Stimulated activated CD8-positive, alpha-beta memory T cell treated with anti-CD3 and anti-CD28 coated beads, Interleukin-7, amount 100 ng/mL, for 48 hours (primary cell): Measurements from ENCODE around the gene ATP10B.

ENCODE experiments used
- DNase-seq, 2 donors: peaks; one replicate each; pipeline ENCODE4 v3.0.0-alpha.2; 2020; ENCODE audit warnings: low read depth in 1 of 2; ENCODE audit errors: extremely low read depth in 1 of 2

Gene ATP10B

DNA sequence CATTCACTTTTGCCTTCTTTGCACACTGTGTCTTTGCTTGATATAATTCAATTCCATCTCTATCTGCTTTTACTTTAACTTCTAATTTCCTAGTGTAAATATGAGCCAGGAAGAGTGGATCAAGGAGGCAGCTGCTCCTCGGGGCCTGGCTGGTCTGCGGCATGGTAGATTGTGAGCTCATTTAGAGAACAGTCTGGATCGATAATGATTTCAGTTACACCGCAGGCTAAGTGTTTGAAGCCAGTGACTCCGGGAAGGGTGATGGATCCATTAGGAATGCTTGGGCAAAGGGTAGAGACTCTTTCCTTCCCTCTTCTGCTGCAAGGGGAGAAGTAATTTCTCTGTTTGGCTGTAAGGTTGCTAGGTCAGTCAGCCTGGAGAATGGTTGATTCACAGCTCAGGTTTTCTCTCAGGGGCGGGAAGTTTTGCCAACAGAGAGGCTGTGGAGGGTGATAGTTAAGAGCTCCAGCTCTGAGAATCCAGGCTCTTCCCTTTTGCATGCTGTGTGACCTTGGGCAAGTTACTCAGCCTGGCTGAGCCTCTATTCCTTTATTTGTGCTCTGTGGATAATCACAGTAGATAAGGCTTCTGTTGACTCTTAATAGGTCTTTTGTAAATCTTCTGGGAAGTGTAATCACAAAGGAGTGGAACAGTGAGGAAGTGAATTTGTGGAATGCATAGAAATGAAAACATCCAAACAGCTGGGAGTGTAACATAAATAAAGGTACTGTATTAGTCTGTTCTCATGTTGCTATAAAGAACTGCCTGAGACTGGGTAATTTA is 331.2 kb downstream of the ATP10B start:
- DNase-seq = no peak

DNA sequence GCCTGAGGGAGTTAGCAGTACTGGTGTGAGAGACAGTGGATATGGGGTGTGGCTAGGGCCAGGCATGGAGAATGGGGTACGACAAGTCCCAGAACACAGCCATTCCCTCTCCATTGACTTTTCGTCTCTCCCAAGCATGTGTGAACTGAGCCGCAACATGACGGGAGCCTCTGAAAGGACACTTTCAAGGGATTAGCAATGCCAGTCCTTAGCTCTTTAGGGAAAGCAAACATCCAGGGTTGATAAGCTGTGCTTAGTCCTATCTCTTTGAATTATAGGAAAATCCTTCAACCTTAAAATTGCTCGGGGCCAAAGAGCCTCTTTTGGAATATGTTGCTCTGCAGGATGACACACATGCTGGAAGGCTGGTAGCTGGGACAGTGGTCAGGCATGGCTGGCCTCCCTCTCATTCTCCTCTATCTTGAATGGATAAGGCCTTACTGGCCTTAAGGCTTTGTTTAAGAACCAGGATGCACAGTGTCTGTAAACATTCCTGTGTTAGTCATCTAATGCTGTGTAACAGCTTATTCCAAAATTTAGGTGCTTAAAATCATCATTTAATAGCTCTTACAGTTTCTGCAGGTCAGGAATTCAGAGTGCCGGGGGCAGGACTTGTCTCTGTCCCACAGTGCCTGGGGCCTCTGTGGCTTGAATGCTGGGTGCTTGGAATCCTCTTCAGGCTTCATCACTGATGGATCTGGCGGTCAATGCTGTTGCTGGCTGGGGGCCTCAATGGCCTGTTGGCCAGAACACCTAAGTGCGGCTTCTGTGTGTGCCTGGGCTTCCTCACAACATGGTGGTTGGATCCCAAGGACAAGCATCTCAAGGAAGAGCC is 335.1 kb downstream of the ATP10B start:
- no peak for DNase-seq

DNA sequence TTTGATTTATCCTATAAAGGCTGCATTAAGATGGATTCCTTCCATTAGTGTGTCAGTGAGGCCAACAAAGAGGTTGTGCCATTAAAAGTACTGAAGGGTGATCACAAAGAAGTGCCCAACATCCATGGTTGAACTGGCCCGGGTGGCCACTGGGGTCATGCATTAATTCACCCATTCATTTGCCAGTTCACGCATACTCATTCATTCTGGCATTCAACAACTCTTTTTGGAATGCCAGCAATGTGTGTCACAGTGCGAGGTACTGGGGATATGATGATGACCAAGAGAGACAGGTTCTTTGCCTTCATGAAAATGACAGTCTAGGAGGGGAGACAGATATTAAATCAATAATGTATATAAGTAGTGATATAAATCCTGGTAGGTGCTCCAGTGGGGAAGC is 337.1 kb downstream of the ATP10B start:
- DNase-seq = no peak

DNA sequence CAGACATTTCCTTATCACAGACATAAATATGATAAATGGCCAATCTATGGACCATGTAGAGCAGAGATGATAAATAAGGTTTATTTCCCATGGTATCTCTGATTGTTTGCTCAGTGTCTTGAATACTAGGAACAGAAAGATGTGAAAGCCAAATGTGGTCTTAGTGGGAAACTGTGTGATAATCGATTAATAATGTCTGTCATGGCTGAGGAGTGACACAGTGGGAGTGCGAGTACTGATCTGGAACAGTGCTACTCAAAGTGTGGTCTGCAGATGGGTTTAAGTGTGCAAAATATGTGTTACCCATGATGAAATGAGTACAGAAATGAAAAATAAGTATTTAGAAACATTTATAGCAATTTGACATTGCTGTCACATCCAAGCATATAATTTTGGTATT is 337.8 kb downstream of the ATP10B start:
- no peak for DNase-seq

DNA sequence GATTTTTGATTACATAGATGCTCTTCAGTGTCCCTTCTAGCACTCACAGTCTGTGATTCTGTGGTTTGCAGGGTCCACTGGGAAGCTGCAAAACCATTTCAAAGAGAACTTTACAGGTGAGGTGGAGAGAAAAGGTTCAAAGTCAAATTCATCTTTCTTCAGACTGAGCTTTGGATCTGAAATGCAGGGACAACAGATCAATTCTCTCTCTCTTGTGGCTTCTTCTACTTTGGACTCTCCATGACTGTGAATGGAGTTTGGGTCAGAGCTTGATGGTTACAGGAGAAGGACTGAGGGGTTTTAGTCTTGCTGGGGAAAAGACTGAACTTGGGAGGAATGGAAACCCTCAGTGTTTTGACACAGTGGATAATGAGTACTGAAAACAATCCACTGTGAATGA is 338.5 kb downstream of the ATP10B start:
- DNase-seq = no peak
